DMS53 treated with DMSO at 0.1 percent for 48 hours (cell line): Measurements from ENCODE around the gene RPL31.
"Not testable (repeated sequence)": the region's sequence is repeated elsewhere in the genome, so short reads cannot be mapped to it uniquely, and the experiment has no call there.

Experiments used
- DNase-seq: peaks from one replicate; lab custom pipeline; 2025; ENCODE audit not compliant: unreplicated experiment; lab: John Stamatoyannopoulos, UW

The RPL31 gene

GRCh38 chr2:101023327-101024107, 21.4 kb downstream of the RPL31 start:
- DNase-seq = no peak

GRCh38 chr2:101025561-101025960, 23.5 kb downstream of the RPL31 start:
- no peak for DNase-seq

GRCh38 chr2:101026253-101026701, 24.2 kb downstream of the RPL31 start:
- DNase-seq = no peak

DNA sequence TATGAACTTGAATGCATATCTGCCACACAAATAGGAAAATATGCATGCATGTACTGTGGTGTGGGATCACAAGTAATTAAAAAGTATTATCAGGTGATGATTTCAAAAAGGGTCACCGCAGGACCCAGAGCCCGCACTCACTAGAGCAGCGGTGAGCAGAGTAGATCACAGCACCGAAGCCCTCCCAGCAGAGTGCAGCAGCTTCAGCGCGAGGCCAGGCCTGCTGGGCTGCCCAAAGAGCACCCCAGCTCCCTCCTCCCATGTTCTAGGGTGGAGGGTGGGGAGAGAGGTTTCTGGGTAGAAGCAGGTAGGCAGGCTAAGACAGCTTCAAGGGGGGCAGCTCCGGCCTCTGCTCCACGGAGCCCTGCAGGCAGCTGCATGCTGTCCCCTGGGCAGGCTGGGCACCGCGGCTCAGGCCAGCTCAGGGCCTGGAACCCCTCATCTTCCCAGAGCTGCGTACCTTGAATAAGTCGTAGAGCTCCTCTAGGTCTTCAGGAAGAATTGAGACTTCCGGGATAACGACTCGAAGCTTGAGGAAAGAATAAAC, 24.9 kb downstream of the RPL31 start:
- no peak for DNase-seq

- DNase-seq = no peak
These were observed 25.8 kb downstream of the RPL31 start for GRCh38 chr2:101027852-101028251.

DNA sequence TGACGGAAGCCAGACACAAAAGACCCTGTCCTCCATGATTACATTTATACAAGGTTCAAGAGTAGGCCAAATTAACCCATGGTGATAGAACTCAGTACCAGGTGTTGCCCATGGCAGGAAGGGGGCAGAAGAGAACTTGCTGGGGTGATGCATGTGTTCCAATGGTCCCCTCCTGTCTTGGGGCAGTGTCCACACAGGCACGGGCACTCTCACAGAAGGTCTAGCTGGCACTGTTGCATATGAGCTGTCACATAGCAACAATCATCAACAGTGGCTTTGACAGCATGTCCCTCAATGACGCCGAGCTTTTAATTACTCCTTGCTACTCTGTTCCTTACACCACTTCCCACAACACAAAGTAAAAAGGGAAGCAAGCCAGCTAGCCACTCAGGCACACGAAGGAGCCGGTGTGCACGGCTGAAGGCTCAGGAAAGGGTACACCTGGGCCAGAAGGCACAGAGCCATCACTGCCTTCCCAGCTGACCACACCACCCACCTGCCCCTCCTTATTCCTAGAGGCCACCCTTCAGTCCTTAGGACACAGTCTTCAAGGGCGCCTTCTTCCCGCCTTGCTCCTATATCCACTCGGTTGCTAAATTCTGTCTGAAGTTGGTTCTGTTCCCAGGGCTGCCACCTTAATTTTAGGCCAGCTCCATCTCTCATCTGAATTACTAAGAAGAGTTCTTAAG, 28.9 kb downstream of the RPL31 start:
- DNase-seq = no peak

- no peak for DNase-seq
These were observed 30.1 kb downstream of the RPL31 start for GRCh38 chr2:101032084-101032776.

GRCh38 chr2:101036562-101036961, 34.5 kb downstream of the RPL31 start:
- peak; percentile 12 for DNase-seq

- DNase-seq = no peak
These were observed 35.2 kb downstream of the RPL31 start for GRCh38 chr2:101037161-101037755.

- DNase-seq = peak; percentile 37
These were observed 36.6 kb downstream of the RPL31 start for GRCh38 chr2:101038455-101039255.

DNA sequence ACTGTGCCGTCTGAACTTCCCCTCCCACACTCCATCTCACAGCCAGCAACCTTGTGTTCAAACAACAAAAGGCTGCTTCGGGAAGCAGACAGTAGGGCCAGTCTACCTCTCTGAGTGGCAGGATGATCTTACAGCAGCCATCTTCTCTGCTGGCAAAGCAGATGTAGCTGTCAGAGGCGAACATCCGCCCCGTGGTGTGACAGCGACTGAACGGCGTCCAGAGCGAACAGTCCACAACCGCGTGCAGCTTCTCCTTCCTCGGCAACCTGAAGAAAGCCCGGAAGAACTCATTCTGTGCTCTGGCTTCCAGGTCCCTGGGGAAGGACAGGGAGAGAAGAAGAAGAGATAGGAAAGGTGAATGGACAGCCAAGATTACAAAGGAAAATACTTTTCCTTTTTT, 38.0 kb downstream of the RPL31 start:
- no peak for DNase-seq

- DNase-seq = no peak
These were observed 38.7 kb downstream of the RPL31 start for GRCh38 chr2:101040761-101041160.

GRCh38 chr2:101041413-101041812, 39.3 kb downstream of the RPL31 start:
- DNase-seq = no peak

DNA sequence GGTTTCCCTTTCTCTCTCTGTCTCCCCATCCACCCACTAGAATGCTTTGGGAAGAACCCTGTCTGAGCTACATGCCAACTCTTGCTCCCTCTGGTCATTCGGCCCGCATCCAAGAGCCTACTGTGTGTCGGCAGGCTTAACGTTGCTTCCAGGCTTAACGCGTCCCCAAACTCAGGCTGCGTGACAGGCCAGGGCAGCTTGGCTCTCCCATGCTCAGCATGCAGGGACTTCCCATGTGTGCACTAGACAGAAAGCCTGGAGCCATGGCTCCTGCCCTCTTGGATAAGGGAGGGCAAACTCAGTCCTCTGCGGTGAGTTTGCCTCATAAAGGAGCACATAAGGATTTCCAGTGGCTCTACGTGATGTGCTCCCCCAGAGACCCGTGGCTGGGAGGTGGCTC, 43.2 kb downstream of the RPL31 start:
- no peak for DNase-seq

GRCh38 chr2:101047075-101047766, 45.1 kb downstream of the RPL31 start:
- no peak for DNase-seq

GRCh38 chr2:101047774-101048173, 45.7 kb downstream of the RPL31 start:
- no peak for DNase-seq

DNA sequence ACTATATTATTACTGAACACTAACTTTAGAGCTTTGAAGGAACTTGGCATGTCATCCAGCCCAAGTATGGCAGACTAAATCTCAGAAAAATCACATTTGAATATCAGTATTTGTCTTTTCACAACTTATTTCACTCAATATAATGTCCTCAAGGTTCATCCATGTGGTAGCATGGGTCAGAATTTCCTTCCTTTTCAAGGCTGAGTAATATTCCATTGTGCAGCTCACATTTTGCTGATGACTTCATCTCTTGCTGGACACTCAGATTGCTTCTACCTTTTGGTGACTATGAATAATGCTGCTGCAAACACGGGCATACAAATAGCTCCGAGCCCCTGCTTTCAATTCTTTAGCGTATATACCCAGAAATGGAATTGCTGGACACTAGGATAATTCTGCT, 46.7 kb downstream of the RPL31 start:
- no peak for DNase-seq

DNA sequence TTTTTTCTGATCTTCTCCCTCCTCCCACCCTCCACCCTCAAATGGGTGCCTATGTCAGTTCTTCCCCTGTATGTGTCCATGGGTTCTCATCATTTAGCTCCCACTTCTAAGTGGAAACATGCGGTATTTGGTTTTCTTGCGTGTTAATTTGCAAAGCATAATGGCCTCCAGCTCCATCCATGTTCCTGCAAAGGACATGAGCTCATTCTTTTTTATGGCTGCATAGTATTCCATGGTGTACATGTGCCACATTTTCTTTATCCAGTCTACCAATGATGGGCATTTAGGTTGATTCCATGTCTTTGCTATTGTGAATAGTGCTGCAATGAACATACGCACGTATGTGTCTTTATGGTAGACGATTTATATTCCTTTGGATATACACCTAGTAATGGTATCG, 48.8 kb downstream of the RPL31 start:
- not testable (repeated sequence) for DNase-seq

GRCh38 chr2:101052147-101052546, 50.1 kb downstream of the RPL31 start:
- DNase-seq = no peak

DNA sequence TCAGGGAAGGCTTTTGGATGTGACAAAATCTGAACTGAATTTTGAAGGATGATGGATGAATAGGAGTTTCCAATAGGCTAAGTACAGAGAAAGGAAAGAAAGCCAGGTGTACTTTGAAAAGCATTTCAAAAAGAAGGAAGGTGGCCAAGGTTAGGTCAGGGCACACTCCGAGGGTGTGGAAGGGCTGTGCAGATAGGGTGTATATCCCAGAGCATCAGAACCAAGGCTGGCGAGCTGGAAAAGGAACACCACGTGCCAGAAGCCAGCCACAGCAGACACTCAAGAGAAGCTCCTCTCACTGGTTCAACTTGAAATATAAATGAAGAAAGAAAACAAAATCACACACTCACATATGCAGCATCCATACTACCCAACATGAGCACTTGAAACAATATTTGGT, 51.0 kb downstream of the RPL31 start:
- DNase-seq = no peak
